HG03097 (cell line): ENCODE measurements around the gene FLNC.

ENCODE experiments used
- ATAC-seq: cut with Tn5 transposase; IDR thresholded peaks from one replicate; pipeline ENCODE4 v1.9.1; 2021; ENCODE audit not compliant: unreplicated experiment, low FRiP score

Gene FLNC

GRCh38 chr7:128906001-128906765 is 76.0 kb downstream of the FLNC start:
- no peak for ATAC-seq

- ATAC-seq, result no peak
These were observed 76.8 kb downstream of the FLNC start for GRCh38 chr7:128906766-128907559.
